COLO829 (cell line): Measurements from ENCODE around the gene ABCC5.

Experiments
- DNase-seq: peaks from one replicate; pipeline ENCODE4 v3.0.0; 2012; ENCODE audit warnings: low spot score

ABCC5 gene

GRCh38 chr3:183885766-183886165 lies 131.9 kb downstream of the ABCC5 start:
- no peak for DNase-seq

GRCh38 chr3:183884427-183885296 lies 133.0 kb downstream of the ABCC5 start, which contains the start of gene PARL:
PARL (minus strand) TSS chr3:183884880; CDS start chr3:183884846, 34 bp downstream.
- peak; percentile 86 for DNase-seq

GRCh38 chr3:183884097-183884426 lies 133.6 kb downstream of the ABCC5 start:
- DNase-seq, result no peak

- DNase-seq, result no peak
Measured at GRCh38 chr3:183883291-183884096, 134.2 kb downstream of the ABCC5 start.

GRCh38 chr3:183880121-183880520 lies 137.6 kb downstream of the ABCC5 start:
- no peak for DNase-seq

GRCh38 chr3:183879243-183879642 lies 138.4 kb downstream of the ABCC5 start:
- DNase-seq, result no peak

- DNase-seq, result no peak
Measured at GRCh38 chr3:183878071-183878470, 139.6 kb downstream of the ABCC5 start.

- peak; percentile 72 for DNase-seq
Measured at GRCh38 chr3:183877227-183877626, 140.5 kb downstream of the ABCC5 start.

GRCh38 chr3:183875411-183875810 lies 142.3 kb downstream of the ABCC5 start:
- DNase-seq, result no peak

- no peak for DNase-seq
Measured at GRCh38 chr3:183873914-183874313, 143.8 kb downstream of the ABCC5 start.

GRCh38 chr3:183871541-183871940 lies 146.1 kb downstream of the ABCC5 start:
- DNase-seq, result no peak

GRCh38 chr3:183870563-183870962 lies 147.1 kb downstream of the ABCC5 start:
- no peak for DNase-seq
